Parathyroid adenoma (tissue), 2 donors: ENCODE data around the gene ARHGEF28.

ENCODE experiments used
- H2AFZ ChIP-seq: fragments of 300-600 bp; sonication (generic); one replicate; pipeline ENCODE4 v1.7.0; 2017; ENCODE audit warnings: antibody characterized with exemption, mild to moderate bottlenecking
- H3K27ac ChIP-seq: fragments of 300-600 bp; sonication (generic); one replicate; pipeline ENCODE4 v1.7.0; 2017
- H3K27me3 ChIP-seq: fragments of 300-600 bp; sonication (generic); one replicate; pipeline ENCODE4 v1.7.0; 2017; ENCODE audit warnings: low read length; ENCODE audit not compliant: control insufficient read depth, insufficient read depth
- H3K36me3 ChIP-seq: fragments of 300-600 bp; sonication (generic); one replicate; pipeline ENCODE4 v1.7.0; 2017; ENCODE audit warnings: low read length; ENCODE audit not compliant: control insufficient read depth, insufficient read depth
- H3K4me1 ChIP-seq: fragments of 300-600 bp; sonication (generic); one replicate; pipeline ENCODE4 v1.7.0; 2017; ENCODE audit warnings: control low read depth
- H3K4me2 ChIP-seq: fragments of 300-600 bp; sonication (generic); one replicate; pipeline ENCODE4 v1.7.0; 2017; ENCODE audit warnings: low read length
- H3K4me3 ChIP-seq: fragments of 300-600 bp; sonication (generic); one replicate; pipeline ENCODE4 v1.7.0; 2017; ENCODE audit warnings: low read depth, low read length
- H3K79me2 ChIP-seq: fragments of 300-600 bp; sonication (generic); one replicate; pipeline ENCODE4 v1.7.0; 2017; ENCODE audit warnings: control low read depth
- H3K9ac ChIP-seq: fragments of 300-600 bp; sonication (generic); one replicate; pipeline ENCODE4 v1.7.0; 2017; ENCODE audit warnings: mild to moderate bottlenecking
- H3K9me3 ChIP-seq: fragments of 300-600 bp; sonication (generic); one replicate; pipeline ENCODE4 v1.7.0; 2017; ENCODE audit warnings: low read length; ENCODE audit not compliant: control insufficient read depth
- CTCF ChIP-seq: fragments of 300-600 bp; sonication (generic); IDR thresholded peaks from one replicate; pipeline ENCODE4 v1.7.0; 2017; ENCODE audit warnings: antibody characterized with exemption, mild to moderate bottlenecking
- donor health status: primary hyperparathyroidism.

Gene ARHGEF28

GRCh38 chr5:73692166-73692640, 66.2 kb downstream of the ARHGEF28 start:
- Histone ChIP-seq H3K4me1 (no peaks in the 10 kb centered on the region), H3K9me3 (no peaks in the 10 kb centered on the region), H3K27ac (no peak overlapping the region), H3K9ac (no peak overlapping the region), H3K4me3 (no peak overlapping the region), H3K4me2 (no peak overlapping the region), H2AFZ (no peak overlapping the region), H3K79me2 (no peaks in the 10 kb centered on the region), H3K36me3 (no peaks in the 10 kb centered on the region), H3K27me3 (no peaks in the 10 kb centered on the region)
- TF ChIP-seq CTCF, result no peak

GRCh38 chr5:73692981-73693380, 67.0 kb downstream of the ARHGEF28 start:
- Histone ChIP-seq H3K27me3 (no peaks in the 10 kb centered on the region), H2AFZ (no peak overlapping the region), H3K9me3 (no peaks in the 10 kb centered on the region), H3K4me1 (no peaks in the 10 kb centered on the region), H3K4me3 (no peak overlapping the region), H3K79me2 (no peaks in the 10 kb centered on the region), H3K4me2 (no peak overlapping the region), H3K36me3 (no peaks in the 10 kb centered on the region), H3K27ac (no peak overlapping the region), H3K9ac (no peak overlapping the region)
- no peak for TF ChIP-seq CTCF

GRCh38 chr5:73693573-73694061, 67.6 kb downstream of the ARHGEF28 start:
- no peaks in the 10 kb centered on the region for H3K36me3 ChIP-seq
- no peak overlapping the region for H3K4me3 ChIP-seq
- H3K79me2 ChIP-seq, result no peaks in the 10 kb centered on the region
- H3K27me3 ChIP-seq, result no peaks in the 10 kb centered on the region
- no peaks in the 10 kb centered on the region for H3K9me3 ChIP-seq
- no peak overlapping the region for H3K9ac ChIP-seq
- no peaks in the 10 kb centered on the region for H3K4me1 ChIP-seq
- peak; percentile 27 for TF ChIP-seq CTCF
- no peak overlapping the region for H3K27ac ChIP-seq
- H2AFZ ChIP-seq, result no peak overlapping the region
- no peak overlapping the region for H3K4me2 ChIP-seq

GRCh38 chr5:73694089-73694488, 68.1 kb downstream of the ARHGEF28 start:
- Histone ChIP-seq H3K4me2 (no peak overlapping the region), H3K27me3 (no peaks in the 10 kb centered on the region), H2AFZ (no peak overlapping the region), H3K27ac (no peak overlapping the region), H3K9me3 (no peaks in the 10 kb centered on the region), H3K79me2 (no peaks in the 10 kb centered on the region), H3K36me3 (no peaks in the 10 kb centered on the region), H3K4me1 (no peaks in the 10 kb centered on the region), H3K4me3 (no peak overlapping the region), H3K9ac (no peak overlapping the region)
- TF ChIP-seq CTCF, result no peak

GRCh38 chr5:73698011-73698410, 72.0 kb downstream of the ARHGEF28 start:
- Histone ChIP-seq H3K9ac (no peak overlapping the region), H2AFZ (no peak overlapping the region), H3K27me3 (no peaks in the 10 kb centered on the region), H3K4me3 (no peak overlapping the region), H3K36me3 (no peaks in the 10 kb centered on the region), H3K4me1 (no peaks in the 10 kb centered on the region), H3K79me2 (no peaks in the 10 kb centered on the region), H3K9me3 (no peaks in the 10 kb centered on the region), H3K27ac (no peak overlapping the region), H3K4me2 (no peak overlapping the region)
- no peak for TF ChIP-seq CTCF
